DMS 273 treated with DMSO at 0.1 percent for 48 hours (cell line): ENCODE data around the gene STAC2.
"Not testable (repeated sequence)": the region's sequence is repeated elsewhere in the genome, so short reads cannot be mapped to it uniquely, and the experiment has no call there.

Experiments
- DNase-seq: peaks from one replicate; lab custom pipeline; 2025; lab: John Stamatoyannopoulos, UW

The STAC2 gene

GRCh38 chr17:39186481-39187002, 39.2 kb downstream of the STAC2 start:
- DNase-seq: no peak

GRCh38 chr17:39183720-39184119, 42.0 kb downstream of the STAC2 start:
- no peak for DNase-seq

- DNase-seq: no peak
Measured at GRCh38 chr17:39183045-39183444, 42.7 kb downstream of the STAC2 start.

GRCh38 chr17:39181303-39181702, 44.4 kb downstream of the STAC2 start:
- DNase-seq: no peak

- DNase-seq: no peak
Measured at GRCh38 chr17:39178536-39178935, 47.2 kb downstream of the STAC2 start.

GRCh38 chr17:39177256-39177655, 48.5 kb downstream of the STAC2 start:
- DNase-seq: no peak

- no peak for DNase-seq
Measured at GRCh38 chr17:39175695-39176093, 50.1 kb downstream of the STAC2 start.

- DNase-seq: peak; percentile 29
Measured at GRCh38 chr17:39174920-39175694, 50.6 kb downstream of the STAC2 start.

- no peak for DNase-seq
Measured at GRCh38 chr17:39173526-39174274, 52.0 kb downstream of the STAC2 start.

GRCh38 chr17:39173080-39173479, 52.7 kb downstream of the STAC2 start:
- DNase-seq: no peak

GRCh38 chr17:39171933-39172332, 53.8 kb downstream of the STAC2 start:
- DNase-seq: no peak

GRCh38 chr17:39170558-39170957, 55.2 kb downstream of the STAC2 start:
- no peak for DNase-seq

- no peak for DNase-seq
Measured at GRCh38 chr17:39170109-39170508, 55.6 kb downstream of the STAC2 start.

- no peak for DNase-seq
Measured at GRCh38 chr17:39169518-39169917, 56.2 kb downstream of the STAC2 start.

GRCh38 chr17:39169101-39169500, 56.6 kb downstream of the STAC2 start:
- no peak for DNase-seq

GRCh38 chr17:39168503-39168902, 57.2 kb downstream of the STAC2 start:
- DNase-seq: not testable (repeated sequence)

GRCh38 chr17:39167476-39167875, 58.3 kb downstream of the STAC2 start:
- DNase-seq: peak; percentile 30

- no peak for DNase-seq
Measured at GRCh38 chr17:39166437-39167335, 59.1 kb downstream of the STAC2 start.

GRCh38 chr17:39165841-39166349, 59.9 kb downstream of the STAC2 start, which contains the start of gene ARL5C:
TSS of gene ARL5C (minus strand) at chr17:39166161. CDS start at chr17:39165760, 401 bp downstream.
- no peak for DNase-seq

- no peak for DNase-seq
Measured at GRCh38 chr17:39165178-39165840, 60.4 kb downstream of the STAC2 start.

GRCh38 chr17:39164675-39165143, 61.0 kb downstream of the STAC2 start:
- peak; percentile 69 for DNase-seq
